HEK293 (cell line): Measurements from ENCODE around the gene GTPBP3.

Source experiments
- CTCF ChIA-PET: fragments of 350-600 bp; formaldehyde crosslinking; extraction: SDS; loops from one replicate; lab custom pipeline; 2021; ENCODE audit warnings: antibody characterized with exemption; lab: Yijun Ruan, JAX
- POLR2A ChIA-PET: fragments of 300-600 bp; formaldehyde crosslinking; extraction: SDS; loops from one replicate; lab custom pipeline; 2020; ENCODE audit warnings: antibody characterized with exemption, inconsistent platforms; lab: Yijun Ruan, JAX
- H3K27ac ChIP-seq: fragments of 200-500 bp; sonication (Bioruptor generic); 2 replicates; pipeline ENCODE4 v1.5.1; 2014; ENCODE audit warnings: low read depth, low read length, control low read depth, inconsistent platforms; ENCODE audit errors: extremely low read depth
- H3K36me3 ChIP-seq, 2 experiments: fragments of 200-500 bp in 1 of 2; sonication (Bioruptor generic) in 1 of 2; 1 replicate in 1 of 2; 2 replicates in 1 of 2; pipeline ENCODE4 v1.5.1; 2014 to 2017; ENCODE audit warnings: inconsistent platforms in 2 of 2, low read length in 2 of 2; ENCODE audit not compliant: control insufficient read depth in 2 of 2, insufficient read depth in 1 of 2
- H3K4me1 ChIP-seq: fragments of 200-500 bp; sonication (Bioruptor generic); 2 replicates; pipeline ENCODE4 v1.5.1; 2014; ENCODE audit warnings: mild to moderate bottlenecking, low read length, inconsistent platforms; ENCODE audit not compliant: control insufficient read depth, insufficient read depth
- H3K4me3 ChIP-seq: 2 replicates; pipeline ENCODE4 v1.5.1; 2011; ENCODE audit warnings: low read depth, mild to moderate bottlenecking, control low read depth, low read length, moderate library complexity
- H3K9me3 ChIP-seq: fragments of 200-500 bp; sonication (Bioruptor generic); 2 replicates; pipeline ENCODE4 v1.5.1; 2014; ENCODE audit warnings: low read depth, low read length, inconsistent platforms; ENCODE audit not compliant: control insufficient read depth, insufficient read depth
- GLIS2 ChIP-seq: fragments of 450-650 bp; formaldehyde crosslinking; IDR thresholded peaks from 2 replicates; pipeline ENCODE4 v1.5.1; 2016; ENCODE audit warnings: missing biosample characterization, missing genetic modification characterization
- IKZF3 ChIP-seq: fragments of 450-650 bp; IDR thresholded peaks from 2 replicates; pipeline ENCODE4 v1.5.0; 2018; ENCODE audit warnings: missing biosample characterization, mild to moderate bottlenecking, missing genetic modification characterization, moderate library complexity
- KLF10 ChIP-seq: fragments of 450-650 bp; IDR thresholded peaks from 2 replicates; pipeline ENCODE4 v1.5.1; 2018; ENCODE audit warnings: missing biosample characterization, mild to moderate bottlenecking, missing genetic modification characterization
- KLF16 ChIP-seq: fragments of 450-650 bp; formaldehyde crosslinking; IDR thresholded peaks from 2 replicates; pipeline ENCODE4 v1.5.1; 2017; ENCODE audit warnings: missing biosample characterization, missing genetic modification characterization
- KLF17 ChIP-seq: fragments of 450-650 bp; formaldehyde crosslinking; IDR thresholded peaks from 2 replicates; pipeline ENCODE4 v1.5.1; 2016; ENCODE audit warnings: missing biosample characterization, missing genetic modification characterization
- KLF7 ChIP-seq: fragments of 450-650 bp; formaldehyde crosslinking; IDR thresholded peaks from 2 replicates; pipeline ENCODE4 v1.5.1; 2016; ENCODE audit warnings: missing biosample characterization, missing genetic modification characterization, borderline replicate concordance
- KLF8 ChIP-seq: fragments of 450-650 bp; formaldehyde crosslinking; IDR thresholded peaks from 2 replicates; pipeline ENCODE4 v1.5.1; 2016; ENCODE audit warnings: missing biosample characterization, missing genetic modification characterization
- KLF9 ChIP-seq: fragments of 450-650 bp; formaldehyde crosslinking; IDR thresholded peaks from 2 replicates; pipeline ENCODE4 v1.5.1; 2016; ENCODE audit warnings: missing biosample characterization, missing genetic modification characterization, low read depth
- PATZ1 ChIP-seq: fragments of 450-650 bp; formaldehyde crosslinking; IDR thresholded peaks from 2 replicates; pipeline ENCODE4 v1.5.1; 2016; ENCODE audit warnings: missing biosample characterization, missing genetic modification characterization
- SP2 ChIP-seq: fragments of 450-650 bp; formaldehyde crosslinking; IDR thresholded peaks from 2 replicates; pipeline ENCODE4 v1.5.1; 2016; ENCODE audit warnings: missing biosample characterization, missing genetic modification characterization
- SP7 ChIP-seq: fragments of 450-650 bp; formaldehyde crosslinking; IDR thresholded peaks from 2 replicates; pipeline ENCODE4 v1.5.1; 2016; ENCODE audit warnings: missing biosample characterization, missing genetic modification characterization
- WT1 ChIP-seq: fragments of 450-650 bp; formaldehyde crosslinking; IDR thresholded peaks from 2 replicates; pipeline ENCODE4 v1.5.1; 2016; ENCODE audit warnings: missing biosample characterization, missing genetic modification characterization
- ZBTB11 ChIP-seq: fragments of 450-650 bp; formaldehyde crosslinking; conservative IDR thresholded peaks from 2 replicates; pipeline ENCODE4 v1.5.1; 2016; ENCODE audit warnings: low read depth, missing biosample characterization, missing genetic modification characterization
- ZBTB48 ChIP-seq: fragments of 450-650 bp; formaldehyde crosslinking; IDR thresholded peaks from 2 replicates; pipeline ENCODE4 v1.5.1; 2016; ENCODE audit warnings: missing biosample characterization, missing genetic modification characterization
- ZEB2 ChIP-seq: fragments of 450-650 bp; formaldehyde crosslinking; IDR thresholded peaks from 2 replicates; pipeline ENCODE4 v1.5.1; 2016; ENCODE audit warnings: missing biosample characterization, missing genetic modification characterization
- ZNF112 ChIP-seq: fragments of 450-650 bp; formaldehyde crosslinking; IDR thresholded peaks from 2 replicates; pipeline ENCODE4 v1.5.0; 2017; ENCODE audit warnings: missing biosample characterization, missing genetic modification characterization
- ZNF140 ChIP-seq: fragments of 450-650 bp; formaldehyde crosslinking; IDR thresholded peaks from 2 replicates; pipeline ENCODE4 v1.5.1; 2016; ENCODE audit warnings: missing biosample characterization, missing genetic modification characterization
- ZNF2 ChIP-seq: fragments of 450-650 bp; formaldehyde crosslinking; IDR thresholded peaks from 2 replicates; pipeline ENCODE4 v1.5.1; 2016; ENCODE audit warnings: missing biosample characterization, missing genetic modification characterization
- ZNF239 ChIP-seq: fragments of 450-650 bp; formaldehyde crosslinking; IDR thresholded peaks from 2 replicates; pipeline ENCODE4 v1.5.1; 2016; ENCODE audit warnings: missing biosample characterization, missing genetic modification characterization
- ZNF391 ChIP-seq: fragments of 450-650 bp; formaldehyde crosslinking; IDR thresholded peaks from 2 replicates; pipeline ENCODE4 v1.5.1; 2016; ENCODE audit warnings: low read depth, missing biosample characterization, missing genetic modification characterization, borderline replicate concordance
- ZNF394 ChIP-seq: fragments of 450-650 bp; formaldehyde crosslinking; IDR thresholded peaks from 2 replicates; pipeline ENCODE4 v1.5.1; 2016; ENCODE audit warnings: missing biosample characterization, missing genetic modification characterization, mild to moderate bottlenecking, moderate library complexity, borderline replicate concordance
- ZNF510 ChIP-seq: fragments of 450-650 bp; formaldehyde crosslinking; IDR thresholded peaks from 2 replicates; pipeline ENCODE4 v1.5.1; 2018; ENCODE audit warnings: mild to moderate bottlenecking, missing genetic modification characterization, missing biosample characterization; ENCODE audit not compliant: insufficient replicate concordance
- ZNF558 ChIP-seq: fragments of 450-650 bp; formaldehyde crosslinking; IDR thresholded peaks from 2 replicates; pipeline ENCODE4 v1.5.1; 2016; ENCODE audit warnings: missing biosample characterization, missing genetic modification characterization
- ZNF571 ChIP-seq: fragments of 450-650 bp; formaldehyde crosslinking; IDR thresholded peaks from 2 replicates; pipeline ENCODE4 v1.5.0; 2017; ENCODE audit warnings: missing biosample characterization, missing genetic modification characterization
- ZNF747 ChIP-seq: fragments of 450-650 bp; formaldehyde crosslinking; IDR thresholded peaks from 2 replicates; pipeline ENCODE4 v1.5.1; 2016; ENCODE audit warnings: missing biosample characterization, missing genetic modification characterization
- ZNF768 ChIP-seq: fragments of 450-650 bp; formaldehyde crosslinking; IDR thresholded peaks from 2 replicates; pipeline ENCODE4 v1.5.1; 2018; ENCODE audit warnings: missing biosample characterization, mild to moderate bottlenecking, missing genetic modification characterization
- ZNF777 ChIP-seq: fragments of 450-650 bp; formaldehyde crosslinking; IDR thresholded peaks from 2 replicates; pipeline ENCODE4 v1.5.1; 2017; ENCODE audit warnings: missing biosample characterization, missing genetic modification characterization, borderline replicate concordance
- TF ChIP-seq, protein P1 (sequence below): fragments of 450-650 bp; formaldehyde crosslinking; IDR thresholded peaks from 2 replicates; pipeline ENCODE4 v1.5.1; 2016; ENCODE audit warnings: missing biosample characterization, missing genetic modification characterization

GTPBP3 gene

GRCh38 chr19:17390665-17391370 is 53.5 kb downstream of the GTPBP3 start:
- H3K9me3 ChIP-seq = no peaks in the 10 kb centered on the region
- peaks cover 3% of the 10 kb centered on the region; the same call in 1 of the 2 replicates for H3K4me1 ChIP-seq
- ChIA-PET POLR2A (interaction anchor here (1.1 kb wide), 1 partner anchor 29 kb away, joined by 3 read pairs; the partner anchor contains the start of gene MVB12A), CTCF (interaction anchor here (0.6 to 3.6 kb wide), 16 partner anchors 9 to 433 kb away, joined by 3 to 15 read pairs (median 6); partner anchors contain the start of genes BST2 and MVB12A)
- H3K27ac ChIP-seq = peak overlapping the region; percentile 25; the same call in 1 of the 2 replicates
- H3K36me3 ChIP-seq = no peaks in the 10 kb centered on the region
- peak overlapping the region; percentile 36 for H3K4me3 ChIP-seq
- TF ChIP-seq PATZ1 (tag by site-specific recombination) = peak; percentile 98
- TF ChIP-seq SP7 = 0 out of 2 replicates have a peak, but pooled peaks have one; percentile 28
- TF ChIP-seq KLF8 (tag by site-specific recombination) = peak; percentile 77
- peak; percentile 81 for TF ChIP-seq KLF17 (tag by site-specific recombination)
- 0 out of 2 replicates have a peak, but pooled peaks have one; percentile 42 for TF ChIP-seq ZNF391 (tag by site-specific recombination)
- TF ChIP-seq ZNF140 (tag by site-specific recombination) = no peak
- TF ChIP-seq KLF7 (tag by site-specific recombination) = peak; percentile 66; the same call in 1 of the 2 replicates
- TF ChIP-seq, protein P1, sequence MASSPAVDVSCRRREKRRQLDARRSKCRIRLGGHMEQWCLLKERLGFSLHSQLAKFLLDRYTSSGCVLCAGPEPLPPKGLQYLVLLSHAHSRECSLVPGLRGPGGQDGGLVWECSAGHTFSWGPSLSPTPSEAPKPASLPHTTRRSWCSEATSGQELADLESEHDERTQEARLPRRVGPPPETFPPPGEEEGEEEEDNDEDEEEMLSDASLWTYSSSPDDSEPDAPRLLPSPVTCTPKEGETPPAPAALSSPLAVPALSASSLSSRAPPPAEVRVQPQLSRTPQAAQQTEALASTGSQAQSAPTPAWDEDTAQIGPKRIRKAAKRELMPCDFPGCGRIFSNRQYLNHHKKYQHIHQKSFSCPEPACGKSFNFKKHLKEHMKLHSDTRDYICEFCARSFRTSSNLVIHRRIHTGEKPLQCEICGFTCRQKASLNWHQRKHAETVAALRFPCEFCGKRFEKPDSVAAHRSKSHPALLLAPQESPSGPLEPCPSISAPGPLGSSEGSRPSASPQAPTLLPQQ (tag by site-specific recombination) = peak; percentile 65
- TF ChIP-seq WT1 (tag by site-specific recombination) = peak; percentile 95
- peak; percentile 90 for TF ChIP-seq ZBTB48 (tag by site-specific recombination)
- peak; percentile 76 for TF ChIP-seq KLF9 (tag by site-specific recombination)
- TF ChIP-seq GLIS2 (tag by site-specific recombination) = peak; percentile 85
- peak; percentile 73 for TF ChIP-seq ZEB2 (tag by site-specific recombination)
- TF ChIP-seq KLF16 (tag by site-specific recombination) = peak; percentile 81
- TF ChIP-seq ZNF558 (tag by site-specific recombination) = no peak
- peak; percentile 88 for TF ChIP-seq IKZF3 (tag by site-specific recombination)
- no peak for TF ChIP-seq ZNF747
- TF ChIP-seq ZNF239 (tag by site-specific recombination) = no peak
- TF ChIP-seq ZNF510 = no peak
- peak; percentile 78; the same call in 1 of the 2 replicates for TF ChIP-seq ZNF777 (tag by site-specific recombination)
- peak; percentile 70; the same call in 1 of the 2 replicates for TF ChIP-seq ZNF394
- TF ChIP-seq ZNF112 = no peak
- TF ChIP-seq ZNF2 = peak; percentile 49; the same call in 1 of the 2 replicates
- TF ChIP-seq ZBTB11 (tag by site-specific recombination) = 0 out of 2 replicates have a peak, but pooled peaks have one; percentile 26
- TF ChIP-seq SP2 (tag by site-specific recombination) = peak; percentile 96
- no peak for TF ChIP-seq ZNF571 (tag by site-specific recombination)
- TF ChIP-seq KLF10 (tag by site-specific recombination) = peak; percentile 98
- no peak for TF ChIP-seq ZNF768 (tag by site-specific recombination)
